Common myeloid progenitor, CD34-positive (primary cell): ENCODE results near the gene GPR151.

Experiments used
- CTCF ChIA-PET: fragments of 350-600 bp; sonication (Branson Sonifier 250); formaldehyde crosslinking; loops from one replicate; lab custom pipeline; 2021; ENCODE audit warnings: antibody characterized with exemption; lab: Charles Lee
- POLR2A ChIA-PET: fragments of 350-600 bp; sonication (Branson Sonifier 250); formaldehyde crosslinking; loops from one replicate; lab custom pipeline; 2021; ENCODE audit warnings: antibody characterized with exemption; lab: Charles Lee
- DNase-seq, 3 donors: peaks; one replicate each; pipeline versions ENCODE4 v3.0.0 to v3.0.0-alpha.2; 2013
- H3K27ac ChIP-seq, 2 experiments: 1 replicate in 1 of 2; 2 replicates in 1 of 2; pipeline ENCODE4 v1.7.0; 2013; ENCODE audit warnings: inconsistent platforms in 2 of 2, low read length in 2 of 2, mild to moderate bottlenecking in 2 of 2, low read depth in 1 of 2, moderate library complexity in 1 of 2; ENCODE audit not compliant: severe bottlenecking in 2 of 2, insufficient read depth in 1 of 2, poor library complexity in 1 of 2
- H3K27me3 ChIP-seq, 5 experiments: replicated peaks in 2 of 5; 1 replicate in 3 of 5; 2 replicates in 2 of 5; pipeline versions ENCODE4 v1.6.1 to v1.7.0; 2013; ENCODE audit warnings: low read length in 4 of 5, mild to moderate bottlenecking in 2 of 5, moderate library complexity in 2 of 5, inconsistent platforms in 1 of 5; ENCODE audit not compliant: insufficient read depth in 5 of 5, control insufficient read depth in 4 of 5
- H3K36me3 ChIP-seq, 4 experiments: 1 replicate in 2 of 4; 2 replicates in 2 of 4; pipeline versions ENCODE4 v1.6.1 to v1.7.0; 2013; ENCODE audit warnings: low read length in 3 of 4, control low read depth in 1 of 4, mild to moderate bottlenecking in 1 of 4; ENCODE audit not compliant: control insufficient read depth in 4 of 4, insufficient read depth in 4 of 4
- H3K4me1 ChIP-seq, 4 experiments: 1 replicate in 3 of 4; 2 replicates in 1 of 4; pipeline versions ENCODE4 v1.6.1 to v1.7.1; 2013; ENCODE audit warnings: low read length in 3 of 4, mild to moderate bottlenecking in 3 of 4, control low read depth in 1 of 4, inconsistent platforms in 1 of 4, moderate library complexity in 1 of 4; ENCODE audit not compliant: control insufficient read depth in 4 of 4, insufficient read depth in 4 of 4; ENCODE audit errors: control extremely low read depth in 1 of 4
- H3K4me3 ChIP-seq, 7 experiments: 1 replicate in 4 of 7; 2 replicates in 3 of 7; pipeline versions ENCODE4 v1.5.1 to v1.7.0; 2013; ENCODE audit warnings: mild to moderate bottlenecking in 7 of 7, low read length in 6 of 7, moderate library complexity in 6 of 7, inconsistent platforms in 2 of 7, low read depth in 2 of 7, control low read depth in 1 of 7; ENCODE audit not compliant: insufficient read depth in 4 of 7, control insufficient read depth in 1 of 7; ENCODE audit errors: extremely low read depth in 1 of 7
- H3K9me3 ChIP-seq, 5 experiments: 1 replicate in 4 of 5; 2 replicates in 1 of 5; pipeline versions ENCODE4 v1.6.1 to v1.7.1; 2013; ENCODE audit warnings: low read length in 4 of 5, mild to moderate bottlenecking in 2 of 5, inconsistent platforms in 1 of 5, low read depth in 1 of 5, moderate library complexity in 1 of 5; ENCODE audit not compliant: control insufficient read depth in 4 of 5, insufficient read depth in 2 of 5; ENCODE audit errors: control extremely low read depth in 1 of 5
- WGBS: methylation state at CpG from one replicate; pipeline ENCODE4 v1.1.5; 2013; ENCODE audit not compliant: insufficient coverage; 5-methylcytosine and 5-hydroxymethylcytosine counted together

The GPR151 gene

DNA sequence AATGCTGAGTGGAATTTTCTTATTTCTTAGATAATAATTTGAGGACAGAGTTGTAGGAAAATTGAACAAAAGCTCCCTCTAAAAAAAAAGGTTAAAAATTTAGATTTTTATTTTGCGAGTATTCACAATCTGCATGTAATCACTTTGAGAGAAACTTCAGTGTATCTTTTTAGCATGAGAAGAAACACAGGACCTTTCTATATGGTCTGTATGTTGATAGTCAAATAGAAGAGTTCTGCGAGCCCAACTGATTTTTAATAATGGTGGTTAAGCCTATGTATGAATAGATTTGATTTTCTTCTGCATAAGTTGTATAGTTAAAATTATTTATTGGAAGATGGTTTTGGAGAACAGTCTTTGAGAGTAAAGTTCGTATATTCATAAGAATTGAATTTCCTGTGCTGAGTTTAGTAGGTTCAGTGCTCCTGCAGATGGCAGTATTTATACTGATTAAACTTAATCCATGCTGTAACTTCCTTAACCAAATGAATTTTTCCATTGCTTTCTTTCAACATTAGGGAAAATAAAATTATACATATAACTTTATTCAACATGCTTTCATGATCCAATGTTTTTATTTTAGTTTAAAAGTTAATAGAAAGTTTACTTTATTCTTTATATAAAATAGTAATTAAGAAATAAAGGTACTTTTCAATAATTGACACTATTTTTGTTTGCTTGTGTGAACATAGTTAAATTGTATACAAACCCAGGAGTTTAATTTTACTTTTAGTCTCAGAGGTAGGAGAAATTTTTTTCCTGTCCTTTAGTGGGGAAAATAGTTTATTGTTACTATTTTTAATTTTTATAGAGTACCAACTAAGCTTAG is 49.3 kb downstream of the GPR151 start:
- WGBS, result 90% methylated on average over 1 of the region's 3 CpGs
- POLR2A ChIA-PET, result no interaction called here
- peaks cover 30 to 70% (median 45%) of the 10 kb centered on the region in 4 experiments for H3K36me3 ChIP-seq

DNA sequence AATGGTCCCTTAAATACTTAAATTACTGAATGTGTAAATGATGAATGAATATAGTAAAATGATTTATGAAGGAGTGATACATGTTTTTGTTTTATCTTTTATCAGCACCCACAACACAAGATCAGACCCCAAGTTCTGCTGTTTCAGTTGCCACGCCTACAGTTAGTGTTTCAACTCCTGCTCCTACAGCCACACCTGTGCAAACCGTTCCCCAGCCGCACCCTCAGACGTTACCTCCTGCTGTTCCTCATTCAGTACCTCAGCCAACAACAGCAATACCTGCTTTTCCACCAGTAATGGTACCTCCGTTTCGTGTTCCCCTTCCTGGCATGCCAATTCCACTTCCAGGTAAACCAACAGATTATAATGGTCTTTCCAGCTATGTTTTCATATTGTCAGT is 52.5 kb downstream of the GPR151 start:
- Histone ChIP-seq H3K27ac (no peak overlapping the region), H3K9me3 (no peaks in the 10 kb centered on the region), H3K36me3 (peaks cover 29 to 73% (median 51%) of the 10 kb centered on the region in 4 experiments), H3K4me3 (no peak overlapping the region), H3K27me3 (no peaks in the 10 kb centered on the region), H3K4me1 (no peaks in the 10 kb centered on the region)
- ChIA-PET CTCF (interaction anchor here (0.9 to 1.4 kb wide), 4 partner anchors 15 to 68 kb away, joined by 3 to 5 read pairs (median 4); no protein-coding TSS in a partner anchor), POLR2A (no interaction called here)
- no peak for DNase-seq
- WGBS, result 93% methylated on average over 5 of the region's 6 CpGs

More for the DNA sequence above, 49.3 kb downstream of the GPR151 start:
- peak in 2 of 3 donors; percentile 24 for DNase-seq
- no peaks in the 10 kb centered on the region for H3K4me1 ChIP-seq
- H3K9me3 ChIP-seq, result no peaks in the 10 kb centered on the region
- peak overlapping the region in 1 of 2 experiments; percentile 56 for H3K27ac ChIP-seq
- no peaks in the 10 kb centered on the region for H3K27me3 ChIP-seq
- no peak overlapping the region for H3K4me3 ChIP-seq
- CTCF ChIA-PET, result interaction anchor here (0.9 to 2.6 kb wide), 5 partner anchors 11 to 67 kb away, joined by 3 to 7 read pairs (median 4); no protein-coding TSS in a partner anchor
